ENCODE measurements around the gene NOTUM.

The NOTUM gene

GRCh38 chr17:81933178-81933699, 27.7 kb downstream of the NOTUM start:
- DNase-seq (ENCODE audit: low spot score), result no peak
- TF ChIP-seq CTCF (IDR thresholded peaks at IDR 0.05; ENCODE audit: borderline replicate concordance, control extremely low read depth, extremely low read depth, insufficient read depth, missing control alignments), result no peak
- in situ Hi-C loops (cut with MboI; ENCODE audit: low sequenced_read_pairs, unreplicated experiment), result no loop called here

GRCh38 chr17:81932333-81932983, 28.5 kb downstream of the NOTUM start:
- in situ Hi-C loops (cut with MboI; ENCODE audit: low sequenced_read_pairs, unreplicated experiment), result no loop called here
- no peak for DNase-seq (ENCODE audit: low spot score)
- no peak for TF ChIP-seq CTCF (IDR thresholded peaks at IDR 0.05; ENCODE audit: borderline replicate concordance, control extremely low read depth, extremely low read depth, insufficient read depth, missing control alignments)

GRCh38 chr17:81931557-81932332, 29.2 kb downstream of the NOTUM start:
- no peak for TF ChIP-seq CTCF (IDR thresholded peaks at IDR 0.05; ENCODE audit: borderline replicate concordance, control extremely low read depth, extremely low read depth, insufficient read depth, missing control alignments)
- in situ Hi-C loops (cut with MboI; ENCODE audit: low sequenced_read_pairs, unreplicated experiment), result no loop called here
- no peak for DNase-seq (ENCODE audit: low spot score)

GRCh38 chr17:81931189-81931556, 29.8 kb downstream of the NOTUM start:
- DNase-seq (ENCODE audit: low spot score), result no peak
- in situ Hi-C loops (cut with MboI; ENCODE audit: low sequenced_read_pairs, unreplicated experiment), result no loop called here
- no peak for TF ChIP-seq CTCF (IDR thresholded peaks at IDR 0.05; ENCODE audit: borderline replicate concordance, control extremely low read depth, extremely low read depth, insufficient read depth, missing control alignments)

GRCh38 chr17:81930142-81931125, 30.6 kb downstream of the NOTUM start:
- DNase-seq (ENCODE audit: low spot score), result peak; percentile 58
- in situ Hi-C loops (cut with MboI; ENCODE audit: low sequenced_read_pairs, unreplicated experiment), result no loop called here

More at GRCh38 chr17:81930142-81931125, 30.6 kb downstream of the NOTUM start:
- no peak for TF ChIP-seq CTCF (IDR thresholded peaks at IDR 0.05; ENCODE audit: borderline replicate concordance, control extremely low read depth, extremely low read depth, insufficient read depth, missing control alignments)

All from GM13976 (cell line).